GM23338 (cell line): ENCODE results near the gene SLC34A3. TPM values are rescaled to one million over a fixed set of nuclear protein-coding genes. Genes with fewer than 3 reads are reported as not detected.

Experiments
- ATAC-seq: fragments of 200-7000 bp; cut with Tn5 transposase; 3 replicates; pipeline ENCODE4 v1.9.1; 2020
- DNase-seq: peaks from one replicate; pipeline ENCODE4 v3.0.0-alpha.2; 2015; ENCODE audit warnings: low spot score
- H2AFZ ChIP-seq: fragments of 200-600 bp; sonication (generic); 2 replicates; pipeline ENCODE4 v1.8.0; 2016; ENCODE audit warnings: antibody characterized with exemption, mild to moderate bottlenecking, moderate library complexity
- H3F3A ChIP-seq: fragments of 200-600 bp; sonication (generic); replicated peaks from 2 replicates; pipeline ENCODE4 v1.8.0; 2017; ENCODE audit warnings: antibody characterized with exemption, mixed run types, low read depth
- H3K27ac ChIP-seq: fragments of 200-600 bp; sonication (generic); 2 replicates; pipeline ENCODE4 v1.6.1; 2016; ENCODE audit warnings: low read depth
- H3K27me3 ChIP-seq: fragments of 200-600 bp; sonication (generic); 2 replicates; pipeline ENCODE4 v1.8.0; 2016; ENCODE audit warnings: mild to moderate bottlenecking, mixed run types, moderate library complexity; ENCODE audit not compliant: insufficient read depth
- H3K36me3 ChIP-seq: fragments of 200-600 bp; sonication (generic); 2 replicates; pipeline ENCODE4 v1.8.0; 2016; ENCODE audit warnings: mild to moderate bottlenecking; ENCODE audit not compliant: insufficient read depth
- H3K4me1 ChIP-seq: fragments of 200-600 bp; sonication (generic); 2 replicates; pipeline ENCODE4 v1.8.0; 2016; ENCODE audit warnings: mild to moderate bottlenecking, moderate library complexity; ENCODE audit not compliant: insufficient read depth
- H3K4me2 ChIP-seq: fragments of 200-600 bp; sonication (generic); 2 replicates; pipeline ENCODE4 v1.7.1; 2017; ENCODE audit warnings: mixed run types
- H3K4me3 ChIP-seq: fragments of 200-600 bp; sonication (generic); 2 replicates; pipeline ENCODE4 v1.6.1; 2016; ENCODE audit warnings: mixed run types
- H3K79me2 ChIP-seq: fragments of 200-600 bp; sonication (generic); replicated peaks from 2 replicates; pipeline ENCODE4 v1.8.0; 2017; ENCODE audit warnings: mild to moderate bottlenecking; ENCODE audit not compliant: insufficient read depth
- H3K9me2 ChIP-seq: fragments of 200-600 bp; sonication (generic); 2 replicates; pipeline ENCODE4 v1.8.0; 2017; ENCODE audit not compliant: insufficient read depth
- H4K20me1 ChIP-seq: fragments of 200-600 bp; sonication (generic); replicated peaks from 2 replicates; pipeline ENCODE4 v1.8.0; 2017; ENCODE audit warnings: mild to moderate bottlenecking; ENCODE audit not compliant: insufficient read depth
- H3K27ac Mint-ChIP-seq: 2 replicates; pipeline ENCODE4 v1.8.0; 2020; ENCODE audit warnings: inconsistent platforms, mild to moderate bottlenecking, moderate library complexity, mixed read lengths
- H3K27me3 Mint-ChIP-seq: 3 replicates; pipeline ENCODE4 v1.8.0; 2022; ENCODE audit warnings: low read depth, mild to moderate bottlenecking, moderate library complexity, mixed read lengths, inconsistent platforms; ENCODE audit not compliant: insufficient read depth, poor library complexity
- H3K36me3 Mint-ChIP-seq: 3 replicates; pipeline ENCODE4 v1.8.0; 2021; ENCODE audit warnings: low read depth, mild to moderate bottlenecking, inconsistent platforms, moderate library complexity, mixed read lengths
- H3K4me1 Mint-ChIP-seq: 3 replicates; pipeline ENCODE4 v1.8.0; 2020; ENCODE audit warnings: mild to moderate bottlenecking, inconsistent platforms, mixed read lengths
- H3K4me3 Mint-ChIP-seq: 3 replicates; pipeline ENCODE4 v1.8.0; 2021; ENCODE audit warnings: moderate library complexity, mild to moderate bottlenecking, inconsistent platforms, mixed read lengths
- H3K9me3 Mint-ChIP-seq: 3 replicates; pipeline ENCODE4 v1.8.0; 2020; ENCODE audit warnings: moderate library complexity, mild to moderate bottlenecking, inconsistent platforms, mixed read lengths
- CREB1 ChIP-seq: fragments of 250-450 bp; sonication (Bioruptor Pico); IDR thresholded peaks from 2 replicates; pipeline ENCODE4 v1.5.0; 2020; ENCODE audit warnings: low read depth, mild to moderate bottlenecking, moderate library complexity
- CTCF ChIP-seq, 2 experiments: fragments of 200-600 bp in 1 of 2; sonication (generic) in 1 of 2; conservative IDR thresholded peaks; 2 replicates each; pipeline versions ENCODE4 v1.5.1 to v1.6.1; 2016 to 2017; ENCODE audit warnings: antibody characterized with exemption in 2 of 2, low read depth in 2 of 2, mild to moderate bottlenecking in 2 of 2, moderate library complexity in 1 of 2
- ETS1 ChIP-seq: IDR thresholded peaks from 2 replicates; pipeline ENCODE4 v1.6.1; 2016; ENCODE audit warnings: antibody characterized with exemption
- EZH2 ChIP-seq: fragments of 200-600 bp; sonication (generic); IDR thresholded peaks from one replicate; pipeline ENCODE4 v1.8.0; 2017; ENCODE audit warnings: antibody characterized with exemption, mild to moderate bottlenecking, low read depth; ENCODE audit not compliant: unreplicated experiment
- EZH2phosphoT487 ChIP-seq: fragments of 200-600 bp; sonication (generic); IDR thresholded peaks from one replicate; pipeline ENCODE4 v1.8.1; 2018; ENCODE audit warnings: antibody characterized with exemption; ENCODE audit not compliant: unreplicated experiment
- JUNB ChIP-seq: IDR thresholded peaks from one replicate; pipeline ENCODE4 v1.6.1; 2016; ENCODE audit warnings: antibody characterized with exemption; ENCODE audit not compliant: unreplicated experiment
- NANOG ChIP-seq: IDR thresholded peaks from 2 replicates; pipeline ENCODE4 v1.6.1; 2016; ENCODE audit warnings: antibody characterized with exemption, borderline replicate concordance
- POLR2AphosphoS5 ChIP-seq: IDR thresholded peaks from 2 replicates; pipeline ENCODE4 v1.6.1; 2016; ENCODE audit warnings: antibody characterized with exemption, low read depth
- REST ChIP-seq: IDR thresholded peaks from one replicate; pipeline ENCODE4 v1.6.1; 2018; ENCODE audit warnings: antibody characterized with exemption; ENCODE audit not compliant: unreplicated experiment
- STAT1 ChIP-seq: IDR thresholded peaks from one replicate; pipeline ENCODE4 v1.6.1; 2016; ENCODE audit warnings: antibody characterized with exemption; ENCODE audit not compliant: unreplicated experiment
- ZNF114 ChIP-seq: fragments of 250-450 bp; sonication (Bioruptor Pico); IDR thresholded peaks from 2 replicates; pipeline ENCODE4 v1.5.0; 2020; ENCODE audit warnings: mild to moderate bottlenecking, moderate library complexity
- ZNF331 ChIP-seq: fragments of 250-450 bp; sonication (Bioruptor Pico); IDR thresholded peaks from 2 replicates; pipeline ENCODE4 v1.5.0; 2020; ENCODE audit warnings: low read depth, mild to moderate bottlenecking, moderate library complexity
- ZNF462 ChIP-seq: fragments of 250-450 bp; sonication (Bioruptor Pico); IDR thresholded peaks from 2 replicates; pipeline ENCODE4 v1.5.0; 2020; ENCODE audit warnings: mild to moderate bottlenecking, moderate library complexity
- polyA plus RNA-seq: library from polyadenylated mRNA; unstranded; fragments of >200 nt; fragmentation: Nextera tagmentation; extraction: Ambion mirVana; gene quantifications from 2 replicates; pipeline ENCODE4 v1.2.1, GENCODE V29; 2016
- total RNA-seq: library from RNA; depleted of rRNA; stranded (reverse); fragments of >200 nt; shearing (Covaris generic); gene quantifications from 2 replicates; pipeline ENCODE4 v1.2.3, GENCODE V29; 2014

The SLC34A3 gene
- total and polyA plus RNA-seq, 2 experiments from 2014 or later, result not detected

GRCh38 chr9:137236936-137237421 is 6.3 kb downstream of the SLC34A3 start:
- no peak for TF ChIP-seq CREB1
- no peak for TF ChIP-seq ZNF331 (CRISPR knock-in tag)
- TF ChIP-seq JUNB, result no peak
- no peak for TF ChIP-seq STAT1
- no peak for TF ChIP-seq ZNF114 (CRISPR knock-in tag)
- no peak for TF ChIP-seq POLR2AphosphoS5
- TF ChIP-seq EZH2, result no peak
- no peak for TF ChIP-seq EZH2phosphoT487
- no peak for TF ChIP-seq CTCF (conservative IDR thresholded peaks at IDR 0.05; ENCODE audit: low read depth in 2 of 2)
- TF ChIP-seq ZNF462, result no peak
- no peak for TF ChIP-seq NANOG
- no peak for TF ChIP-seq REST
- TF ChIP-seq ETS1, result no peak
- Histone ChIP-seq H3K4me1 (peaks cover 13% of the 10 kb centered on the region; the same call in 1 of the 2 replicates), H3K27me3 (no peaks in the 10 kb centered on the region), H3K9me2 (no peaks in the 10 kb centered on the region), H3K36me3 (no peaks in the 10 kb centered on the region), H4K20me1 (peaks cover 4% of the 10 kb centered on the region), H3K4me2 (peak overlapping the region; percentile 68), H3K4me3 (peak overlapping the region; percentile 35; the same call in 1 of the 2 replicates), H3K27ac (no peak overlapping the region), H3K79me2 (peaks cover 19% of the 10 kb centered on the region), H2AFZ (no peak overlapping the region), H3F3A (0 out of 2 replicates have a peak, but pooled peaks cover 4% of the 10 kb centered on the region)
- Mint-ChIP-seq H3K27me3 (peaks cover 10% of the 10 kb centered on the region), H3K9me3 (no peaks in the 10 kb centered on the region), H3K27ac (no peak overlapping the region), H3K4me1 (peaks cover 18% of the 10 kb centered on the region), H3K4me3 (no peak overlapping the region), H3K36me3 (peaks cover 9% of the 10 kb centered on the region)
- ATAC-seq (peak; percentile 0; the same call in 2 of the 3 replicates), DNase-seq (no peak)
